ENCODE data around the gene PACRG.

PACRG gene

GRCh38 chr6:163026893-163027292, 299.1 kb downstream of the PACRG start:
- DNase-seq: no peak

- no peak for DNase-seq
Measured at GRCh38 chr6:163030980-163031379, 303.2 kb downstream of the PACRG start.

GRCh38 chr6:163031931-163032330, 304.2 kb downstream of the PACRG start:
- DNase-seq: no peak

- DNase-seq: no peak
Measured at GRCh38 chr6:163036160-163036645, 308.4 kb downstream of the PACRG start.

GRCh38 chr6:163038317-163038716, 310.5 kb downstream of the PACRG start:
- no peak for DNase-seq

GRCh38 chr6:163048345-163048744, 320.6 kb downstream of the PACRG start:
- DNase-seq: no peak

GRCh38 chr6:163053667-163054344, 326.0 kb downstream of the PACRG start:
- DNase-seq: no peak

GRCh38 chr6:163054641-163055040, 326.9 kb downstream of the PACRG start:
- no peak for DNase-seq

- DNase-seq: no peak
Measured at GRCh38 chr6:163057260-163057659, 329.5 kb downstream of the PACRG start.

GRCh38 chr6:163062790-163063189, 335.0 kb downstream of the PACRG start:
- no peak for DNase-seq

- no peak for DNase-seq
Measured at GRCh38 chr6:163063561-163063960, 335.8 kb downstream of the PACRG start.

- no peak for DNase-seq
Measured at GRCh38 chr6:163064397-163064796, 336.6 kb downstream of the PACRG start.

- DNase-seq: no peak
Measured at GRCh38 chr6:163066200-163066599, 338.4 kb downstream of the PACRG start.

- no peak for DNase-seq
Measured at GRCh38 chr6:163077134-163077533, 349.4 kb downstream of the PACRG start.

GRCh38 chr6:163078712-163079111, 350.9 kb downstream of the PACRG start:
- DNase-seq: no peak

GRCh38 chr6:163080228-163080627, 352.5 kb downstream of the PACRG start:
- DNase-seq: no peak

GRCh38 chr6:163083141-163083540, 355.4 kb downstream of the PACRG start:
- DNase-seq: no peak

GRCh38 chr6:163085426-163085825, 357.7 kb downstream of the PACRG start:
- DNase-seq: no peak

GRCh38 chr6:163085861-163086623, 358.3 kb downstream of the PACRG start:
- DNase-seq: no peak

GRCh38 chr6:163086624-163086920, 358.8 kb downstream of the PACRG start:
- no peak for DNase-seq

GRCh38 chr6:163087981-163088380, 360.2 kb downstream of the PACRG start:
- no peak for DNase-seq

GRCh38 chr6:163092876-163093275, 365.1 kb downstream of the PACRG start:
- DNase-seq: no peak

- no peak for DNase-seq
Measured at GRCh38 chr6:163094881-163095280, 367.1 kb downstream of the PACRG start.

- DNase-seq: no peak
Measured at GRCh38 chr6:163095401-163095800, 367.6 kb downstream of the PACRG start.
